SU-DHL-6 (cell line): ENCODE results near the gene ODF2L.

ENCODE experiments used
- H2AFZ ChIP-seq: fragments of 200-600 bp; sonication (generic); 2 replicates; pipeline ENCODE4 v1.6.1; 2014; ENCODE audit warnings: low read depth, mild to moderate bottlenecking, moderate library complexity, mixed read lengths, antibody characterized with exemption, low read length; ENCODE audit not compliant: severe bottlenecking
- H3F3A ChIP-seq: fragments of 200-600 bp; shearing (Covaris generic); 2 replicates; pipeline ENCODE4 v1.6.0; 2016; ENCODE audit warnings: antibody characterized with exemption, mild to moderate bottlenecking; ENCODE audit not compliant: insufficient read depth
- H3K27ac ChIP-seq: fragments of 200-600 bp; sonication (generic); 2 replicates; pipeline ENCODE4 v1.5.1; 2016; ENCODE audit warnings: low read depth, mild to moderate bottlenecking, low read length, moderate library complexity, mixed read lengths
- H3K27me3 ChIP-seq: fragments of 200-600 bp; sonication (generic), shearing (Covaris generic); 2 replicates; pipeline ENCODE4 v1.6.0; 2014; ENCODE audit warnings: mild to moderate bottlenecking, low read length
- H3K36me3 ChIP-seq: fragments of 200-600 bp; sonication (generic); 2 replicates; pipeline ENCODE4 v1.6.1; 2014; ENCODE audit warnings: mild to moderate bottlenecking, low read length, mixed read lengths
- H3K4me2 ChIP-seq: fragments of 300-600, 200-600 bp; shearing (Covaris generic), sonication (generic); 2 replicates; pipeline ENCODE4 v1.6.0; 2014; ENCODE audit warnings: low read length, low read depth, mild to moderate bottlenecking; ENCODE audit not compliant: poor library complexity, severe bottlenecking
- H3K4me3 ChIP-seq: fragments of 200-600 bp; sonication (generic); 2 replicates; pipeline ENCODE4 v1.5.1; 2014; ENCODE audit warnings: antibody characterized with exemption, low read length, mild to moderate bottlenecking, mixed read lengths; ENCODE audit not compliant: insufficient read depth, poor library complexity, severe bottlenecking
- H3K79me2 ChIP-seq: fragments of 200-600 bp; sonication (generic); 2 replicates; pipeline ENCODE4 v1.6.1; 2014; ENCODE audit warnings: mild to moderate bottlenecking, low read length, moderate library complexity; ENCODE audit not compliant: insufficient read depth
- H3K9ac ChIP-seq: fragments of 200-600 bp; sonication (generic); 2 replicates; pipeline ENCODE4 v1.7.0; 2014; ENCODE audit warnings: mild to moderate bottlenecking, low read length
- H3K9me2 ChIP-seq: fragments of 200-600 bp; sonication (generic); replicated peaks from 2 replicates; pipeline ENCODE4 v1.6.1; 2014; ENCODE audit warnings: low read length; ENCODE audit not compliant: insufficient read depth
- H3K9me3 ChIP-seq: fragments of 200-600 bp; sonication (generic); 2 replicates; pipeline ENCODE4 v1.6.1; 2014; ENCODE audit warnings: low read length, mixed read lengths; ENCODE audit not compliant: insufficient read depth
- H4K20me1 ChIP-seq: fragments of 200-600 bp; sonication (generic); 2 replicates; pipeline ENCODE4 v1.6.1; 2014; ENCODE audit warnings: low read depth, mild to moderate bottlenecking, antibody characterized with exemption, low read length, moderate library complexity, mixed read lengths
- EZH2phosphoT487 ChIP-seq: fragments of 200-600 bp; sonication (generic), shearing (Covaris generic); conservative IDR thresholded peaks from 2 replicates; pipeline ENCODE4 v1.6.1; 2018; ENCODE audit warnings: mild to moderate bottlenecking, antibody characterized with exemption, low read length, moderate library complexity, mixed read lengths
- TF ChIP-seq, protein P1 (sequence below): fragments of 200-600 bp; sonication (generic); IDR thresholded peaks from one replicate; pipeline ENCODE4 v1.5.1; 2017; ENCODE audit warnings: antibody characterized with exemption, mild to moderate bottlenecking, low read length, moderate library complexity; ENCODE audit not compliant: insufficient read depth, poor library complexity, severe bottlenecking

Gene ODF2L

DNA sequence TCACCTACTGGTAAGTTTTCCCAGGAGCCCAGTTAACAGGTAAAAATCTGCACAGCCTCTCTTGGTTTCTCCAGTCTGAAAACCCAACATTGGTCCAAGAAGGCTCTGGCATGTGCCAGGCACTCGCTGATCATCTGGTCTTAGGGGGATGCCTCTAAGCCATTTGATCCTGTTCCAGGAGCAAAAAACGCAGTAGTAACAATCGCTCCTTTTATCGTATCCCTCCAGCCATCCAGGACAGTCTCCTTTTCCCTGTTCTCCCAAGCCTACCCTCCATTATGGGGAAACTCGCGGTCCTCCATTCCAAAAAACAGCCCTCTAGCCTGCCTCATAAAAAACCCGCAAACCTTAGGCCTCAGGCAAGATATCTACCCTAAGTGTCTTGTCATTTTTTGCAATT is 56.2 kb downstream of the ODF2L start:
- Histone ChIP-seq H3K9ac (no peak overlapping the region), H3K4me2 (no peak overlapping the region), H3K27me3 (no peaks in the 10 kb centered on the region), H3K9me2 (no peaks in the 10 kb centered on the region), H3K79me2 (no peaks in the 10 kb centered on the region), H3K9me3 (no peaks in the 10 kb centered on the region), H2AFZ (no peak overlapping the region), H3F3A (no peaks in the 10 kb centered on the region), H4K20me1 (no peaks in the 10 kb centered on the region), H3K36me3 (no peaks in the 10 kb centered on the region), H3K27ac (no peak overlapping the region), H3K4me3 (no peak overlapping the region)
- TF ChIP-seq, protein P1, sequence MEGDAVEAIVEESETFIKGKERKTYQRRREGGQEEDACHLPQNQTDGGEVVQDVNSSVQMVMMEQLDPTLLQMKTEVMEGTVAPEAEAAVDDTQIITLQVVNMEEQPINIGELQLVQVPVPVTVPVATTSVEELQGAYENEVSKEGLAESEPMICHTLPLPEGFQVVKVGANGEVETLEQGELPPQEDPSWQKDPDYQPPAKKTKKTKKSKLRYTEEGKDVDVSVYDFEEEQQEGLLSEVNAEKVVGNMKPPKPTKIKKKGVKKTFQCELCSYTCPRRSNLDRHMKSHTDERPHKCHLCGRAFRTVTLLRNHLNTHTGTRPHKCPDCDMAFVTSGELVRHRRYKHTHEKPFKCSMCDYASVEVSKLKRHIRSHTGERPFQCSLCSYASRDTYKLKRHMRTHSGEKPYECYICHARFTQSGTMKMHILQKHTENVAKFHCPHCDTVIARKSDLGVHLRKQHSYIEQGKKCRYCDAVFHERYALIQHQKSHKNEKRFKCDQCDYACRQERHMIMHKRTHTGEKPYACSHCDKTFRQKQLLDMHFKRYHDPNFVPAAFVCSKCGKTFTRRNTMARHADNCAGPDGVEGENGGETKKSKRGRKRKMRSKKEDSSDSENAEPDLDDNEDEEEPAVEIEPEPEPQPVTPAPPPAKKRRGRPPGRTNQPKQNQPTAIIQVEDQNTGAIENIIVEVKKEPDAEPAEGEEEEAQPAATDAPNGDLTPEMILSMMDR = no peak
- TF ChIP-seq EZH2phosphoT487 = no peak

DNA sequence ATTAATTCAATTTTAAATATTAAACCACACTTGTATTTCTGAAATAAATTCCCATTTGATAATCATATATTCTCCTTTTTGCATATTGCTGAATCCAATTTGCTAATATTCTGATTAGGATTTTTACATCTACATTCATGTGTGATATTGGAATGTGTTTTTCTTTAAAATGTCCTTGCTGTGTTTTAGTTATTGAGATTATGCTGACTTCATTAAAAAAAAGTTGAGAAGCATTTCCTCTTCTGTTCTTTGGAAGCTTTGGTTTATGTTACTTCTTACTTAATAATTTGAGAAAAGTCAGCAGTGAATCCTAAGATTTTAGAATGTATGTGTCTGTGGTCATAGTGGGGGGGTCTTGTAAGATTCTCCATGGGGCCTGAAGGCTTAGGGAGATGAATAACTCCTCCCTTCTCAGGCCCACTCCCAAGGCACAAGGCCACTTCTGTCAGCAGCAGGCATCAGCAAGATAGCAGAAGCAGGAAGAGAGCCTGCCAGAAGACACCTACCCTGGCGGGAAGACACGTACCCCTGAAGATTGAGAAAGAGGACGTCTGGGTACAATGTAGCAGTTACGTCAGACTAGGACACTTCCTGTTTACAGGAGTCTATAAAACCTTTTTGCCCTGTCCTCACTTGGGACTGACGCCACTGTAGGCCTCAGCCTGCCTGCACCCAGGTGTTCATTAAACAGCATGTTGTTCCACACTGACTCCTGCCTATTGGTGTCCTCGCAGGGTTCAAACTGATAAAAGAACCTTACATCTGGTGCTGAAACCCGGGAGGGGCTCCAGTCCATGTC is 56.9 kb downstream of the ODF2L start:
- Histone ChIP-seq H3K9me3 (no peaks in the 10 kb centered on the region), H3K79me2 (no peaks in the 10 kb centered on the region), H3F3A (no peaks in the 10 kb centered on the region), H3K27me3 (no peaks in the 10 kb centered on the region), H3K4me2 (no peak overlapping the region), H2AFZ (no peak overlapping the region), H3K27ac (no peak overlapping the region), H4K20me1 (no peaks in the 10 kb centered on the region), H3K9ac (no peak overlapping the region), H3K36me3 (no peaks in the 10 kb centered on the region), H3K9me2 (no peaks in the 10 kb centered on the region), H3K4me3 (no peak overlapping the region)
- no peak for TF ChIP-seq EZH2phosphoT487
- TF ChIP-seq, protein P1 = no peak

DNA sequence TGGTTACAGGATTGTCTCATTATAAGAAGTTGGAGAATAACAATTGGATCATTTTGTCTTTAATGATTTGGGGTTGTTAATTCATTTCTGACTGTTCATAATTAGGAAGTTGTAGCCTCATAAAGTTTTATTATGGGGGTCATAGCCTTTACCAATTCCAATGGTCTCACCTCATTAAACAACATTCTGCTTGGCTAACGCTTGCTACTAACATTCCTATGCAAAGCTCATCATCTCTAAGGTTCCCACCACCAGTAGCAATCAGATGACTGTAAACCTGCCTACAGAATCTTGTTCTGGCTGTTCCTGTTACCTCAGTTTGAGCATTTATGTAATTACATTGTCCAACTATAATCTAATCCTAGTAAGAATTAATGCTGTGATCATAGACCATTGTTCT is 60.2 kb downstream of the ODF2L start:
- Histone ChIP-seq H3K36me3 (no peaks in the 10 kb centered on the region), H3K9me3 (no peaks in the 10 kb centered on the region), H3K9ac (no peak overlapping the region), H3K79me2 (no peaks in the 10 kb centered on the region), H3K4me3 (no peak overlapping the region), H3K27me3 (no peaks in the 10 kb centered on the region), H2AFZ (no peak overlapping the region), H4K20me1 (no peaks in the 10 kb centered on the region), H3K4me2 (no peak overlapping the region), H3K27ac (no peak overlapping the region), H3F3A (no peaks in the 10 kb centered on the region), H3K9me2 (no peaks in the 10 kb centered on the region)
- TF ChIP-seq EZH2phosphoT487 = no peak

DNA sequence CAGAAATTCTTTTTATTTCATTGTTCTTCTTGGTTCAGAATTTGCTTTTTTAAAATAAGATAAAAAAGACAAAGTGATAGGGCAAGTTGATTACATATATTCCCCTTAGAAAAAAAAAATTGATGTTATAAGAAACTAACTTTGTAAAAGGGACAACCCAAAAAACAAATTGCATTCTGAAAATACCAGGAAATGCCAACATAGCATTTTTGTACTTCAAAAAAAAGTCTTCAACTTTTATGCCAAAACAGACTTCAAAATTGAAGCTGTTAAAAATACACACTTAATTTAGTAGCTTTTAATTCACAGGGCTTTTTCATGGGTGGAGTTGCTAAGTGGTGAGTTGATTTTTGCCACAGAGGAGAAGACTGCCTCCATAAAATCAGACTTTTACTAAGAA is 70.9 kb downstream of the ODF2L start:
- no peaks in the 10 kb centered on the region for H3K9me2 ChIP-seq
- no peaks in the 10 kb centered on the region for H3K27me3 ChIP-seq
- H3K27ac ChIP-seq = no peak overlapping the region
- no peaks in the 10 kb centered on the region for H3F3A ChIP-seq
- H3K4me2 ChIP-seq = no peak overlapping the region
- no peak overlapping the region for H2AFZ ChIP-seq
- no peak for TF ChIP-seq EZH2phosphoT487
- TF ChIP-seq, protein P1 = no peak
- H4K20me1 ChIP-seq = no peaks in the 10 kb centered on the region
- H3K9me3 ChIP-seq = no peaks in the 10 kb centered on the region
- H3K9ac ChIP-seq = no peak overlapping the region
- no peaks in the 10 kb centered on the region for H3K79me2 ChIP-seq
- H3K4me3 ChIP-seq = no peak overlapping the region
- no peaks in the 10 kb centered on the region for H3K36me3 ChIP-seq
